ENCODE data around the gene FANCE. TPM values are rescaled to one million over a fixed set of nuclear protein-coding genes. Genes with fewer than 3 reads are reported as not detected.

The FANCE gene
- total RNA-seq, 1 experiment from 2014 or later = 6.9 TPM

- H4K20me1 ChIP-seq (ENCODE audit: insufficient read depth) = no peaks in the 10 kb centered on the region
- H3K9me3 ChIP-seq (ENCODE audit: insufficient read depth, low read depth) = no peaks in the 10 kb centered on the region
- H3K27me3 ChIP-seq (ENCODE audit: insufficient read depth, low read depth) = no peaks in the 10 kb centered on the region
- H3K4me2 ChIP-seq = no peak overlapping the region
- no TSS peak for BruUV-seq (replicated peaks)
- H3K36me3 ChIP-seq (ENCODE audit: low read depth) = no peaks in the 10 kb centered on the region
- ChIA-PET POLR2A (ENCODE audit: unreplicated experiment) (no interaction called here), CTCF (no interaction called here)
- no peak for TF ChIP-seq EZH2 (IDR thresholded peaks at IDR 0.05; ENCODE audit: low read depth)
- TF ChIP-seq, protein P1, sequence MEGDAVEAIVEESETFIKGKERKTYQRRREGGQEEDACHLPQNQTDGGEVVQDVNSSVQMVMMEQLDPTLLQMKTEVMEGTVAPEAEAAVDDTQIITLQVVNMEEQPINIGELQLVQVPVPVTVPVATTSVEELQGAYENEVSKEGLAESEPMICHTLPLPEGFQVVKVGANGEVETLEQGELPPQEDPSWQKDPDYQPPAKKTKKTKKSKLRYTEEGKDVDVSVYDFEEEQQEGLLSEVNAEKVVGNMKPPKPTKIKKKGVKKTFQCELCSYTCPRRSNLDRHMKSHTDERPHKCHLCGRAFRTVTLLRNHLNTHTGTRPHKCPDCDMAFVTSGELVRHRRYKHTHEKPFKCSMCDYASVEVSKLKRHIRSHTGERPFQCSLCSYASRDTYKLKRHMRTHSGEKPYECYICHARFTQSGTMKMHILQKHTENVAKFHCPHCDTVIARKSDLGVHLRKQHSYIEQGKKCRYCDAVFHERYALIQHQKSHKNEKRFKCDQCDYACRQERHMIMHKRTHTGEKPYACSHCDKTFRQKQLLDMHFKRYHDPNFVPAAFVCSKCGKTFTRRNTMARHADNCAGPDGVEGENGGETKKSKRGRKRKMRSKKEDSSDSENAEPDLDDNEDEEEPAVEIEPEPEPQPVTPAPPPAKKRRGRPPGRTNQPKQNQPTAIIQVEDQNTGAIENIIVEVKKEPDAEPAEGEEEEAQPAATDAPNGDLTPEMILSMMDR (conservative IDR thresholded peaks at IDR 0.05) = no peak
- H3K4me3 ChIP-seq = no peak overlapping the region
- H2AFZ ChIP-seq = no peak overlapping the region
- no peaks in the 10 kb centered on the region for H3K9me2 ChIP-seq (ENCODE audit: insufficient read depth)
- H3F3A ChIP-seq (ENCODE audit: insufficient read depth, low read depth) = no peaks in the 10 kb centered on the region; the same call in 1 of the 2 replicates
- no peaks in the 10 kb centered on the region for H3K79me2 ChIP-seq (ENCODE audit: low read depth)
- H3K4me1 ChIP-seq (replicated peaks; ENCODE audit: insufficient read depth) = no peaks in the 10 kb centered on the region
- no peak for DNase-seq
- intact Hi-C loops (cut with micrococcal nuclease; ENCODE audit: unreplicated experiment) = no loop called here
- no peak overlapping the region for H3K27ac ChIP-seq
These were observed 54.4 kb downstream of the FANCE start for GRCh38 chr6:35506536-35506935.

- no peak overlapping the region for H3K4me2 ChIP-seq
These were observed 55.1 kb downstream of the FANCE start for GRCh38 chr6:35507221-35507620.

DNA sequence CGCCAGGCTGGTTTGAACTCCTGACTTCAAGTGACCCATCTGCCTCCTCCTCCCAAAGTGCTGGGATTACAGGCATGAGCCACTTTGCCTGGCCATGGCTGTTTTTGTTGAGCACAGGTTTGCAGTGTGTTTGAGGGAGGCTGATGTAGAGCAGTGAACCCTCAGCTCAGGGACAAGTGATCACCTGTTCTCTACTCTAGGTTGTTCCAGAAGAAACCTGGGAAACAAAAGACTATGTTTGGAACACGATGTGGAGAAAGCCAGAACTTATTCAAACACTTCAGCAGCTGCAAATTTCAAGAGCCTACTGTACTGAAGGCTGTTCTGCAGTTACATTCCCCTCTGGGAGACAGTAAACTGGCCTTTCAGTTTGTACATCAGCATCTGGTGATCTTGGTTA lies 55.9 kb downstream of the FANCE start:
- H3K4me3 ChIP-seq = no peak overlapping the region
- no peaks in the 10 kb centered on the region for H3K27me3 ChIP-seq (ENCODE audit: insufficient read depth, low read depth)
- POLR2A ChIA-PET (ENCODE audit: unreplicated experiment) = no interaction called here
- H3K36me3 ChIP-seq (ENCODE audit: low read depth) = no peaks in the 10 kb centered on the region
- no peaks in the 10 kb centered on the region for H3K4me1 ChIP-seq (replicated peaks; ENCODE audit: insufficient read depth)
- intact Hi-C loops (cut with micrococcal nuclease; ENCODE audit: unreplicated experiment) = no loop called here
- no TSS peak for BruUV-seq (replicated peaks)
- no peaks in the 10 kb centered on the region for H3K79me2 ChIP-seq (ENCODE audit: low read depth)
- no peak for DNase-seq
- no peak overlapping the region for H3K27ac ChIP-seq
- no peaks in the 10 kb centered on the region; the same call in 1 of the 2 replicates for H3F3A ChIP-seq (ENCODE audit: insufficient read depth, low read depth)
- no peaks in the 10 kb centered on the region for H3K9me3 ChIP-seq (ENCODE audit: insufficient read depth, low read depth)
- no peaks in the 10 kb centered on the region for H3K9me2 ChIP-seq (ENCODE audit: insufficient read depth)
- no peak for TF ChIP-seq EZH2 (IDR thresholded peaks at IDR 0.05; ENCODE audit: low read depth)
- TF ChIP-seq, protein P1 (conservative IDR thresholded peaks at IDR 0.05) = no peak
- no peak overlapping the region for H3K4me2 ChIP-seq
- H4K20me1 ChIP-seq (ENCODE audit: insufficient read depth) = no peaks in the 10 kb centered on the region
- H2AFZ ChIP-seq = no peak overlapping the region
- CTCF ChIA-PET = no interaction called here

More at GRCh38 chr6:35507221-35507620, 55.1 kb downstream of the FANCE start:
- no peaks in the 10 kb centered on the region for H3K27me3 ChIP-seq (ENCODE audit: insufficient read depth, low read depth)
- no peak overlapping the region for H3K4me3 ChIP-seq
- ChIA-PET POLR2A (ENCODE audit: unreplicated experiment) (interaction anchor here (0.7 kb wide), 2 partner anchors 22 to 241 kb away, joined by 7 to 28 read pairs; no protein-coding TSS in a partner anchor), CTCF (no interaction called here)
- no peaks in the 10 kb centered on the region for H3K9me3 ChIP-seq (ENCODE audit: insufficient read depth, low read depth)
- H3K36me3 ChIP-seq (ENCODE audit: low read depth) = no peaks in the 10 kb centered on the region
- no peaks in the 10 kb centered on the region for H4K20me1 ChIP-seq (ENCODE audit: insufficient read depth)
- BruUV-seq (replicated peaks) = no TSS peak
- H3K79me2 ChIP-seq (ENCODE audit: low read depth) = no peaks in the 10 kb centered on the region
- TF ChIP-seq EZH2 (IDR thresholded peaks at IDR 0.05; ENCODE audit: low read depth) = no peak
- TF ChIP-seq, protein P1 (conservative IDR thresholded peaks at IDR 0.05) = no peak
- no peaks in the 10 kb centered on the region; the same call in 1 of the 2 replicates for H3F3A ChIP-seq (ENCODE audit: insufficient read depth, low read depth)
- intact Hi-C loops (cut with micrococcal nuclease; ENCODE audit: unreplicated experiment) = no loop called here
- no peaks in the 10 kb centered on the region for H3K9me2 ChIP-seq (ENCODE audit: insufficient read depth)
- H3K4me1 ChIP-seq (replicated peaks; ENCODE audit: insufficient read depth) = no peaks in the 10 kb centered on the region
- H3K27ac ChIP-seq = no peak overlapping the region
- DNase-seq = no peak
- no peak overlapping the region for H2AFZ ChIP-seq
